GM12801 (cell line): ENCODE measurements around the gene CHRNB2.

Experiments used
- CTCF ChIP-seq: IDR thresholded peaks from one replicate; pipeline ENCODE4 v1.5.1; 2011; ENCODE audit warnings: control low read depth; ENCODE audit not compliant: insufficient read length; ENCODE audit errors: extremely low read depth

The CHRNB2 gene

GRCh38 chr1:154556422-154556821, 11.2 kb upstream of the CHRNB2 start:
- no peak for TF ChIP-seq CTCF

GRCh38 chr1:154557248-154557938, 10.2 kb upstream of the CHRNB2 start:
- no peak for TF ChIP-seq CTCF

- TF ChIP-seq CTCF: no peak
Measured at GRCh38 chr1:154557939-154558719, 9.4 kb upstream of the CHRNB2 start, which contains the start of gene UBE2Q1. UBE2Q1 (minus strand) TSS chr1:154558662; CDS start chr1:154558553, 109 bp downstream.

GRCh38 chr1:154558720-154559465, 8.7 kb upstream of the CHRNB2 start:
- no peak for TF ChIP-seq CTCF

GRCh38 chr1:154559466-154560044, 8.0 kb upstream of the CHRNB2 start:
- TF ChIP-seq CTCF: peak; percentile 43

- TF ChIP-seq CTCF: no peak
Measured at GRCh38 chr1:154565876-154566275, 1.7 kb upstream of the CHRNB2 start.
